Measurements from ENCODE around the gene RFWD3.

Gene RFWD3

GRCh38 chr16:74622005-74622404 lies 44.7 kb downstream of the RFWD3 start:
- Mint-ChIP-seq H3K9me3 (no peaks in the 10 kb centered on the region), H3K4me1 (ENCODE audit: low read depth) (peaks cover 23% of the 10 kb centered on the region), H3K36me3 (ENCODE audit: low read depth) (peaks cover 54% of the 10 kb centered on the region), H3K27me3 (ENCODE audit: low read depth) (no peaks in the 10 kb centered on the region), H3K4me3 (no peak overlapping the region), H3K27ac (no peak overlapping the region)

DNA sequence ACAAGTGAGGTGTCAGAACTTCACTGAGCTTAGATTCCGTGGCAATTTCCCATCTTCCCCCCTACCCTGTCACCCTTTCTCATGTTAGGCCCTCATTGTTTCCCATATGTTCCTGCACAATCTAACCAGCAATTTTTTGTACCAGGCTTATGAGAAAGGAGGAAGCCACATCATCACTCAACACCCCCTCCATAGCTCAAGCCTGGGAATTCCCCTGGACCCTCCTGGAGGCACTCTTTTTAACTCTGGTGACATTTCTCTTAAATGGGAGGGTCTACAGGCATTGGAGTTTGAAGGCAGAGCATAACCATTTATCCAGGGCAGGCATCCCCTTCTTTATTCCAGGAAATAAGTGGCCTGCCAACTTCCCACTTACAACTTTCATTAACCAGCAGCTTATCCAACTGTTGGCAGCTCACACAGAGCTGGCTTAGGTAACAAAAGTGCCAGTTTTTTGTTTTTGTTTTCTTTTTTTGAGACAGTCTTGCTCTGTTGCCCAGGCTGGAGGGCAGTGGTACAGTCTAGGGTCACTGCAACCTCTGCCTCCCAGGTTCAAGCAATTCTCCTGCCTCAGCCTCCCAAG lies 49.4 kb downstream of the RFWD3 start:
- peaks cover 23% of the 10 kb centered on the region for H3K36me3 Mint-ChIP-seq (ENCODE audit: low read depth)
- H3K4me1 Mint-ChIP-seq (ENCODE audit: low read depth), result peaks cover 13% of the 10 kb centered on the region
- no peak overlapping the region for H3K27ac Mint-ChIP-seq

GRCh38 chr16:74611721-74612120 lies 55.0 kb downstream of the RFWD3 start:
- Mint-ChIP-seq H3K9me3 (no peaks in the 10 kb centered on the region), H3K27ac (no peak overlapping the region), H3K4me3 (no peak overlapping the region), H3K36me3 (ENCODE audit: low read depth) (peaks cover 12% of the 10 kb centered on the region), H3K4me1 (ENCODE audit: low read depth) (peaks cover 18% of the 10 kb centered on the region), H3K27me3 (ENCODE audit: low read depth) (no peaks in the 10 kb centered on the region)

More for the DNA sequence above, 49.4 kb downstream of the RFWD3 start:
- no peaks in the 10 kb centered on the region for H3K9me3 Mint-ChIP-seq
- no peaks in the 10 kb centered on the region for H3K27me3 Mint-ChIP-seq (ENCODE audit: low read depth)
- no peak overlapping the region for H3K4me3 Mint-ChIP-seq

- Mint-ChIP-seq H3K27me3 (ENCODE audit: low read depth) (no peaks in the 10 kb centered on the region), H3K4me3 (peak overlapping the region; percentile 51), H3K36me3 (ENCODE audit: low read depth) (peaks cover 13% of the 10 kb centered on the region), H3K4me1 (ENCODE audit: low read depth) (peaks cover 40% of the 10 kb centered on the region), H3K27ac (peak overlapping the region; percentile 43), H3K9me3 (no peaks in the 10 kb centered on the region)
Measured at GRCh38 chr16:74608944-74609343, 57.7 kb downstream of the RFWD3 start.

- Mint-ChIP-seq H3K27ac (peak overlapping the region; percentile 26), H3K9me3 (no peaks in the 10 kb centered on the region), H3K4me1 (ENCODE audit: low read depth) (peaks cover 45% of the 10 kb centered on the region), H3K36me3 (ENCODE audit: low read depth) (peaks cover 15% of the 10 kb centered on the region), H3K27me3 (ENCODE audit: low read depth) (no peaks in the 10 kb centered on the region), H3K4me3 (peak overlapping the region; percentile 51)
Measured at GRCh38 chr16:74608381-74608780, 58.3 kb downstream of the RFWD3 start.

GRCh38 chr16:74607962-74608356 lies 58.7 kb downstream of the RFWD3 start:
- Mint-ChIP-seq H3K4me1 (ENCODE audit: low read depth) (peaks cover 47% of the 10 kb centered on the region), H3K27me3 (ENCODE audit: low read depth) (no peaks in the 10 kb centered on the region), H3K36me3 (ENCODE audit: low read depth) (peaks cover 15% of the 10 kb centered on the region), H3K4me3 (peak overlapping the region; percentile 72), H3K27ac (peak overlapping the region; percentile 26), H3K9me3 (no peaks in the 10 kb centered on the region)

GRCh38 chr16:74607310-74607961 lies 59.2 kb downstream of the RFWD3 start:
- H3K36me3 Mint-ChIP-seq (ENCODE audit: low read depth), result peaks cover 15% of the 10 kb centered on the region
- H3K27me3 Mint-ChIP-seq (ENCODE audit: low read depth), result no peaks in the 10 kb centered on the region
- H3K27ac Mint-ChIP-seq, result peak overlapping the region; percentile 60
- peak overlapping the region; percentile 72 for H3K4me3 Mint-ChIP-seq
- H3K4me1 Mint-ChIP-seq (ENCODE audit: low read depth), result peaks cover 50% of the 10 kb centered on the region
- no peaks in the 10 kb centered on the region for H3K9me3 Mint-ChIP-seq

GRCh38 chr16:74606521-74607309 lies 60.0 kb downstream of the RFWD3 start, which contains the start of gene GLG1:
Gene GLG1 (minus strand): TSS chr16:74607114. CDS start chr16:74607094, 20 bp downstream.
- peaks cover 54% of the 10 kb centered on the region for H3K4me1 Mint-ChIP-seq (ENCODE audit: low read depth)
- H3K27ac Mint-ChIP-seq, result peak within 1 kb of the TSS; percentile 89
- H3K27me3 Mint-ChIP-seq (ENCODE audit: low read depth), result no peaks in the 10 kb centered on the region
- H3K36me3 Mint-ChIP-seq (ENCODE audit: low read depth), result peaks cover 14% of the 10 kb centered on the region
- H3K4me3 Mint-ChIP-seq, result peak within 1 kb of the TSS; percentile 99
- no peaks in the 10 kb centered on the region for H3K9me3 Mint-ChIP-seq

GRCh38 chr16:74605746-74606520 lies 60.7 kb downstream of the RFWD3 start:
- peaks cover 14% of the 10 kb centered on the region for H3K36me3 Mint-ChIP-seq (ENCODE audit: low read depth)
- peak overlapping the region; percentile 99 for H3K4me3 Mint-ChIP-seq
- no peaks in the 10 kb centered on the region for H3K27me3 Mint-ChIP-seq (ENCODE audit: low read depth)
- peaks cover 60% of the 10 kb centered on the region for H3K4me1 Mint-ChIP-seq (ENCODE audit: low read depth)
- H3K9me3 Mint-ChIP-seq, result no peaks in the 10 kb centered on the region
- H3K27ac Mint-ChIP-seq, result peak overlapping the region; percentile 89

DNA sequence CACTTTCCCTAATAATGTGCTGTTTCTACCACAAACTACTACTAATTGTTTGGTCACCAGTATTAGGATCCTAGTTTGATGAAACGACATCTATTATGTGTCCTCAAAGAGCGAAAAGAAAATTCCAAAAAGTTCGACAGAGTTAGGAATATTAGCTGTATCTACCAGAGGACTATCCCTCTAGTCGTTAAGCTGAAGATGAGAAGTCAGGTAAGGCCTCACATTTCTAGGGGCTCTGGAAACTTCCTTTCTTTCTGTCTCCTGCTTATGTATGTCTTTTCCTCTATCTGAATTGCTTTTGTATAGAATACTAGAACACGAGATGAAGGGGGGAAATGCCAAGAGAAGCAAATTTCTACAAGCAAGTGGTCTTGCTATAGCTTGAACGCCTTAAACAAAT lies 61.3 kb downstream of the RFWD3 start:
- Mint-ChIP-seq H3K9me3 (no peaks in the 10 kb centered on the region), H3K4me1 (ENCODE audit: low read depth) (peaks cover 65% of the 10 kb centered on the region), H3K4me3 (peak overlapping the region; percentile 99), H3K27ac (peak overlapping the region; percentile 89), H3K27me3 (ENCODE audit: low read depth) (no peaks in the 10 kb centered on the region), H3K36me3 (ENCODE audit: low read depth) (peaks cover 14% of the 10 kb centered on the region)

- Mint-ChIP-seq H3K27me3 (ENCODE audit: low read depth) (no peaks in the 10 kb centered on the region), H3K4me3 (peak overlapping the region; percentile 99), H3K9me3 (no peaks in the 10 kb centered on the region), H3K4me1 (ENCODE audit: low read depth) (peaks cover 70% of the 10 kb centered on the region), H3K27ac (peak overlapping the region; percentile 69), H3K36me3 (ENCODE audit: low read depth) (peaks cover 18% of the 10 kb centered on the region)
Measured at GRCh38 chr16:74603848-74604247, 62.8 kb downstream of the RFWD3 start.

DNA sequence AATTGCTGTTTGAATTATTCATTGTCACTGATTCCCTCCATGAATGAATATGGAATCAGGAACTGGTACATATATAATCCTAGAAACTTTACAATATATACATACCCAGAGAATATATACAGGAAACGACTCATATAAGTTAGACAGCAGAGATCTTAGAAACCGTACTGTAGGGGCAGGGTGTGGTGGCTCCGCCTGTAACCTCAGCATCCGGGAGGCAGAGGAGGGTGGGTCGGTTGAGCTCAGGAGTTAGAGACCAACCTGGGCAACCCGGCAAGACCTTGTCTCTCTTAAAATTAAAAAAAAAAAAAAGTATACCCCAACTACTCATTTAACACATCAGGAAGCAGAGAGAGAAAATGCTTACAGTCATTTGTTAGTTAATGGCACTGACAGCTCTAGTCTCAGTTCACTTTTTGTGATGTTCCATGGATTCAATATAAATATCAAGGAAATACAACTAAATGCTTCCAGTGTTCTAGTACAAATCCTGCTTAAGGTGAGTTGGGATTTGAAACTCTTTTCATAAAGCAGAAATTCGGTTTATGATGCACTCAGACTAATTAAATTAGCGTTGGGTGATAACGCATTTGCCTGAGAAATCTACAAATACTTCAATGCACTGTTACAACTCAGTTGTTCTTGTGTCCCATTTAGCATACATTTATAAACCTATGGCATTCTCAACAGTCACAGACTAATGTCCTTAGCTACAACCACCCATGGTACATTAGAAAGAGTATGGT lies 65.4 kb downstream of the RFWD3 start:
- Mint-ChIP-seq H3K27me3 (ENCODE audit: low read depth) (no peaks in the 10 kb centered on the region), H3K4me3 (peak overlapping the region; percentile 72), H3K27ac (peak overlapping the region; percentile 78), H3K9me3 (no peaks in the 10 kb centered on the region), H3K36me3 (ENCODE audit: low read depth) (peaks cover 24% of the 10 kb centered on the region), H3K4me1 (ENCODE audit: low read depth) (peaks cover 62% of the 10 kb centered on the region)

DNA sequence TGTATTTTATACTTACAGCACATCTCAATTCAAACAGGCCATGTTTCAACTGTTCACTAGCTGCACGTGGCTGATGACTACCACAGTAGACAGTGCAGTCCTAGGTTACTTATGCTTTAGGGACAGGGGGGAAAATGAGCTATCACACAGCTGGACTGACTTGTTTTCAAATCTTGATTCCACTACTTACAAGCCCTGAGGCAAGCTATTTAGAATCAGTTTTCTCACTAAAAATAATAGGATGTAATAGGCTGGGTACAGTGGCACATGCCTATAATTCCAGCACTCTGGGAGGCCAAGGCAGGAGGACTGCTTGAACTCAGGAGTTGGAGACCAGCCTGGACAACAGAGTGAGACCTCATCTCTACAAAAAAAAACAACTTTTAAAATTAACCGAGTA lies 70.1 kb downstream of the RFWD3 start:
- peaks cover 16% of the 10 kb centered on the region for H3K36me3 Mint-ChIP-seq (ENCODE audit: low read depth)
- no peaks in the 10 kb centered on the region for H3K9me3 Mint-ChIP-seq
- H3K4me1 Mint-ChIP-seq (ENCODE audit: low read depth), result peaks cover 38% of the 10 kb centered on the region
- H3K27ac Mint-ChIP-seq, result no peak overlapping the region
- H3K27me3 Mint-ChIP-seq (ENCODE audit: low read depth), result no peaks in the 10 kb centered on the region
- H3K4me3 Mint-ChIP-seq, result no peak overlapping the region

DNA sequence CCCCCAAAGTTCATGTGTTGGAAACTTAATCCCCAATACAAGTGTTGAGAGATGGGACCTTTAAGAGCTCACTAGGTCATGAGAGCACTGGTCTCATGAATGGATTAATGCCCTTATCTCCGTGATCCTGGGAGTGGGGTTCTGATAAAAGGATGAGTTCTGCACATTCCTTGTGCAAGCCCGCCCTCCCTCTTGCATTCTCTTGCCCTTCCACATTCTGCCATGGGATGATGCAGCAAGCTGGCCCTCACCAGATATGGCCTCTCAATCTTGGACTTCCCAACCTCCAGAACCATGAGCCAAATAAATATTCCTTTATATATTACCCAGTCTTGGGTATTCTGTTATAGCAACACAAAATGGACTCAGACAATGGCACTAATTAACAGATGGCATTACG lies 73.8 kb downstream of the RFWD3 start:
- Mint-ChIP-seq H3K4me3 (no peak overlapping the region), H3K27ac (no peak overlapping the region), H3K27me3 (ENCODE audit: low read depth) (no peaks in the 10 kb centered on the region), H3K4me1 (ENCODE audit: low read depth) (peaks cover 19% of the 10 kb centered on the region), H3K9me3 (no peaks in the 10 kb centered on the region), H3K36me3 (ENCODE audit: low read depth) (peaks cover 5% of the 10 kb centered on the region)
